NCI-H1436 (cell line): Measurements from ENCODE around the gene GRID1.

Experiments
- DNase-seq: peaks from one replicate; lab custom pipeline; 2025; lab: John Stamatoyannopoulos, UW

Gene GRID1

GRCh38 chr10:86366033-86366901, at the start of gene GRID1:
Gene GRID1, minus strand, starts transcription at chr10:86366795.
- peak; percentile 64 for DNase-seq

- no peak for DNase-seq
These were observed 49.0 kb upstream of the GRID1 start for GRCh38 chr10:86415583-86415982.

- DNase-seq = no peak
These were observed 48.5 kb upstream of the GRID1 start for GRCh38 chr10:86415116-86415515.

GRCh38 chr10:86413046-86413728, 46.6 kb upstream of the GRID1 start:
- DNase-seq = no peak

GRCh38 chr10:86411852-86412560, 45.4 kb upstream of the GRID1 start:
- DNase-seq = no peak

- no peak for DNase-seq
These were observed 44.8 kb upstream of the GRID1 start for GRCh38 chr10:86411281-86411841.

GRCh38 chr10:86410542-86411124, 44.0 kb upstream of the GRID1 start:
- DNase-seq = no peak

- DNase-seq = no peak
These were observed 42.6 kb upstream of the GRID1 start for GRCh38 chr10:86409183-86409582.

- DNase-seq = no peak
These were observed 36.7 kb upstream of the GRID1 start for GRCh38 chr10:86403183-86403797.

- DNase-seq = no peak
These were observed 35.8 kb upstream of the GRID1 start for GRCh38 chr10:86402283-86402941.

- no peak for DNase-seq
These were observed 35.1 kb upstream of the GRID1 start for GRCh38 chr10:86401588-86402282.

- DNase-seq = no peak
These were observed 34.4 kb upstream of the GRID1 start for GRCh38 chr10:86400705-86401587.

- peak; percentile 94 for DNase-seq
These were observed 33.5 kb upstream of the GRID1 start for GRCh38 chr10:86399879-86400704.

GRCh38 chr10:86399514-86399878, 32.9 kb upstream of the GRID1 start:
- no peak for DNase-seq

- no peak for DNase-seq
These were observed 30.5 kb upstream of the GRID1 start for GRCh38 chr10:86397120-86397519.

GRCh38 chr10:86393862-86394455, 27.4 kb upstream of the GRID1 start:
- DNase-seq = no peak

GRCh38 chr10:86393362-86393761, 26.8 kb upstream of the GRID1 start:
- no peak for DNase-seq

- no peak for DNase-seq
These were observed 26.1 kb upstream of the GRID1 start for GRCh38 chr10:86392723-86393094.
